Measurements from ENCODE around the gene KRT3.

Gene KRT3

GRCh38 chr12:52838609-52839435 is 42.9 kb upstream of the KRT3 start:
- ATAC-seq, result no peak
- TF ChIP-seq ZNF8 (CRISPR knock-in tag; IDR thresholded peaks at IDR 0.05) (no peak), CREB5 (CRISPR knock-in tag; IDR thresholded peaks at IDR 0.05; ENCODE audit: low read depth) (no peak)

DNA sequence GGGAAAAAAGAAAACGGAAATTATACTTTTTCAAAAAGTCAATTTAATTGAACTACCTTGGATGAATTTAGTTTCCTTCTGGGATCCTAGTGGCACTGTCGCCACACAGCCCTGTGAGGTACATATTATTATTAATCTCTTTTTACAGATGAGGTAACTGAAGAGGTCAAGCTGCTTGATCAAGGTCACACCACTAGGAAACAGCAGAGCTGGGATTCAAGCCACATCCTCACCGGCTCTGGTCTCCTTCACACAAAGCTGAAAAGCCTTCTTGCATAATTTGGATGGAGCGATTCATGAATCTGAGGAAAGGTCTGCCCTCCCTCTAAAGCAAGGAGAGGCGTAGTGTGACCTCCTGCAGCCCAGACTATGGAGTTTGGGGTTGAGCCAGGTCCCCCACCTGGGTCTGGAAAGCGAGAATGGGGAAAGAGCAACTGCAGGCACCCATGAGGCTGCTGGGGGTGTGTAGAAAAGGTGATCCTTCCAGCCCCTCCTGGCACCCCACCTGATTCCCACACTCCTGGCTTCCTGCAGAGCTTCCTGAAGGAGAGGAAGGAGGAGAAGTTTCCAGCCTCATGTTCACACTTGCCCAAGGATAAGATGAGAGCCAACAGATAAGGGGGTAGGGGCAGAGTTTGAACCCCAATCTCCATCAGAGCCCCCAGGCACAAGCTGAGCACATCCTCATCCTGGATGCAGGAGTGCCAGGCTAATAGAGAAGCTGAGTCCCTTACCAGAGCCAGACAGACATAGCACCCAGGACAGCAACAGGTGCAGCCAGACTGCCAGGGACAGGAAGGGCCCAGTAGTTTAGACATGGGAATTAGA is 42.1 kb upstream of the KRT3 start:
- TF ChIP-seq TCF4 (CRISPR knock-in tag; IDR thresholded peaks at IDR 0.05; ENCODE audit: borderline replicate concordance), result no peak
- ATAC-seq, result no peak

DNA sequence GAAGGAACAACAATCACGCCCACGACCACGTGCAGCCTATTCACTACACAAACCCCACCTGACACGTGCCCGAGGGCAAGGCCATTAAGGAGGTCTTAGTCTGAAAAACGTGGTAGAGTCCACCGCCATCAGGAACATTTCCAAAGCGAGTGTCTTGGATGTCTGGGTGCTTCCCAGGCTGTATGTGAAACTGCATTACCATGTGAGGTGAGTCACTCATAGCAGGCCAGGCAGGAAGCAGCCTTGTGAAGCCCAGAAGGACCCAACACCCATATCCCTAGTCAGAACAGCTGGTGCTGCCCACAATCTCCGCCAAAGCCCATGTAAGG is 41.5 kb upstream of the KRT3 start:
- TF ChIP-seq, protein P1, sequence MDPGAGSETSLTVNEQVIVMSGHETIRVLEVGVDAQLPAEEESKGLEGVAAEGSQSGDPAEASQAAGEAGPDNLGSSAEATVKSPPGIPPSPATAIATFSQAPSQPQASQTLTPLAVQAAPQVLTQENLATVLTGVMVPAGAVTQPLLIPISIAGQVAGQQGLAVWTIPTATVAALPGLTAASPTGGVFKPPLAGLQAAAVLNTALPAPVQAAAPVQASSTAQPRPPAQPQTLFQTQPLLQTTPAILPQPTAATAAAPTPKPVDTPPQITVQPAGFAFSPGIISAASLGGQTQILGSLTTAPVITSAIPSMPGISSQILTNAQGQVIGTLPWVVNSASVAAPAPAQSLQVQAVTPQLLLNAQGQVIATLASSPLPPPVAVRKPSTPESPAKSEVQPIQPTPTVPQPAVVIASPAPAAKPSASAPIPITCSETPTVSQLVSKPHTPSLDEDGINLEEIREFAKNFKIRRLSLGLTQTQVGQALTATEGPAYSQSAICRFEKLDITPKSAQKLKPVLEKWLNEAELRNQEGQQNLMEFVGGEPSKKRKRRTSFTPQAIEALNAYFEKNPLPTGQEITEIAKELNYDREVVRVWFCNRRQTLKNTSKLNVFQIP (CRISPR knock-in tag; IDR thresholded peaks at IDR 0.05; ENCODE audit: borderline replicate concordance, low read depth), result no peak
- TF ChIP-seq, protein P2, sequence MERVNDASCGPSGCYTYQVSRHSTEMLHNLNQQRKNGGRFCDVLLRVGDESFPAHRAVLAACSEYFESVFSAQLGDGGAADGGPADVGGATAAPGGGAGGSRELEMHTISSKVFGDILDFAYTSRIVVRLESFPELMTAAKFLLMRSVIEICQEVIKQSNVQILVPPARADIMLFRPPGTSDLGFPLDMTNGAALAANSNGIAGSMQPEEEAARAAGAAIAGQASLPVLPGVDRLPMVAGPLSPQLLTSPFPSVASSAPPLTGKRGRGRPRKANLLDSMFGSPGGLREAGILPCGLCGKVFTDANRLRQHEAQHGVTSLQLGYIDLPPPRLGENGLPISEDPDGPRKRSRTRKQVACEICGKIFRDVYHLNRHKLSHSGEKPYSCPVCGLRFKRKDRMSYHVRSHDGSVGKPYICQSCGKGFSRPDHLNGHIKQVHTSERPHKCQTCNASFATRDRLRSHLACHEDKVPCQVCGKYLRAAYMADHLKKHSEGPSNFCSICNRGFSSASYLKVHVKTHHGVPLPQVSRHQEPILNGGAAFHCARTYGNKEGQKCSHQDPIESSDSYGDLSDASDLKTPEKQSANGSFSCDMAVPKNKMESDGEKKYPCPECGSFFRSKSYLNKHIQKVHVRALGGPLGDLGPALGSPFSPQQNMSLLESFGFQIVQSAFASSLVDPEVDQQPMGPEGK (CRISPR knock-in tag; IDR thresholded peaks at IDR 0.05; ENCODE audit: borderline replicate concordance), result no peak
- no peak for TF ChIP-seq RARB (CRISPR knock-in tag; IDR thresholded peaks at IDR 0.05)
- TF ChIP-seq ESRRG (CRISPR knock-in tag; IDR thresholded peaks at IDR 0.05), result no peak
- TF ChIP-seq PPARA (CRISPR knock-in tag; IDR thresholded peaks at IDR 0.05; ENCODE audit: borderline replicate concordance), result no peak
- no peak for TF ChIP-seq TCF4 (CRISPR knock-in tag; IDR thresholded peaks at IDR 0.05; ENCODE audit: borderline replicate concordance)
- TF ChIP-seq TOX (CRISPR knock-in tag; IDR thresholded peaks at IDR 0.05; ENCODE audit: borderline replicate concordance), result no peak
- TF ChIP-seq, protein P3, sequence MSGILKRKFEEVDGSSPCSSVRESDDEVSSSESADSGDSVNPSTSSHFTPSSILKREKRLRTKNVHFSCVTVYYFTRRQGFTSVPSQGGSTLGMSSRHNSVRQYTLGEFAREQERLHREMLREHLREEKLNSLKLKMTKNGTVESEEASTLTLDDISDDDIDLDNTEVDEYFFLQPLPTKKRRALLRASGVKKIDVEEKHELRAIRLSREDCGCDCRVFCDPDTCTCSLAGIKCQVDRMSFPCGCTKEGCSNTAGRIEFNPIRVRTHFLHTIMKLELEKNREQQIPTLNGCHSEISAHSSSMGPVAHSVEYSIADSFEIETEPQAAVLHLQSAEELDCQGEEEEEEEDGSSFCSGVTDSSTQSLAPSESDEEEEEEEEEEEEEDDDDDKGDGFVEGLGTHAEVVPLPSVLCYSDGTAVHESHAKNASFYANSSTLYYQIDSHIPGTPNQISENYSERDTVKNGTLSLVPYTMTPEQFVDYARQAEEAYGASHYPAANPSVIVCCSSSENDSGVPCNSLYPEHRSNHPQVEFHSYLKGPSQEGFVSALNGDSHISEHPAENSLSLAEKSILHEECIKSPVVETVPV (CRISPR knock-in tag; IDR thresholded peaks at IDR 0.05), result no peak
- no peak for TF ChIP-seq ZNF70 (CRISPR knock-in tag; IDR thresholded peaks at IDR 0.05)
- no peak for TF ChIP-seq OSR1 (CRISPR knock-in tag; IDR thresholded peaks at IDR 0.05)
- TF ChIP-seq, protein P4, sequence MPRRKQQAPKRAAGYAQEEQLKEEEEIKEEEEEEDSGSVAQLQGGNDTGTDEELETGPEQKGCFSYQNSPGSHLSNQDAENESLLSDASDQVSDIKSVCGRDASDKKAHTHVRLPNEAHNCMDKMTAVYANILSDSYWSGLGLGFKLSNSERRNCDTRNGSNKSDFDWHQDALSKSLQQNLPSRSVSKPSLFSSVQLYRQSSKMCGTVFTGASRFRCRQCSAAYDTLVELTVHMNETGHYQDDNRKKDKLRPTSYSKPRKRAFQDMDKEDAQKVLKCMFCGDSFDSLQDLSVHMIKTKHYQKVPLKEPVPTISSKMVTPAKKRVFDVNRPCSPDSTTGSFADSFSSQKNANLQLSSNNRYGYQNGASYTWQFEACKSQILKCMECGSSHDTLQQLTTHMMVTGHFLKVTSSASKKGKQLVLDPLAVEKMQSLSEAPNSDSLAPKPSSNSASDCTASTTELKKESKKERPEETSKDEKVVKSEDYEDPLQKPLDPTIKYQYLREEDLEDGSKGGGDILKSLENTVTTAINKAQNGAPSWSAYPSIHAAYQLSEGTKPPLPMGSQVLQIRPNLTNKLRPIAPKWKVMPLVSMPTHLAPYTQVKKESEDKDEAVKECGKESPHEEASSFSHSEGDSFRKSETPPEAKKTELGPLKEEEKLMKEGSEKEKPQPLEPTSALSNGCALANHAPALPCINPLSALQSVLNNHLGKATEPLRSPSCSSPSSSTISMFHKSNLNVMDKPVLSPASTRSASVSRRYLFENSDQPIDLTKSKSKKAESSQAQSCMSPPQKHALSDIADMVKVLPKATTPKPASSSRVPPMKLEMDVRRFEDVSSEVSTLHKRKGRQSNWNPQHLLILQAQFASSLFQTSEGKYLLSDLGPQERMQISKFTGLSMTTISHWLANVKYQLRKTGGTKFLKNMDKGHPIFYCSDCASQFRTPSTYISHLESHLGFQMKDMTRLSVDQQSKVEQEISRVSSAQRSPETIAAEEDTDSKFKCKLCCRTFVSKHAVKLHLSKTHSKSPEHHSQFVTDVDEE (CRISPR knock-in tag; IDR thresholded peaks at IDR 0.05), result no peak
- TF ChIP-seq ISL1 (CRISPR knock-in tag; IDR thresholded peaks at IDR 0.05), result no peak
- TF ChIP-seq ZNF8 (CRISPR knock-in tag; IDR thresholded peaks at IDR 0.05), result no peak
- no peak for TF ChIP-seq GLIS3 (CRISPR knock-in tag; IDR thresholded peaks at IDR 0.05)
- ATAC-seq, result peak; percentile 35; the same call in 1 of the 3 replicates

Measured in SK-N-SH treated with all-trans-retinoic acid at 6 μM for 48 hours (cell line).